GM20000 (cell line): ENCODE results near the gene SDCCAG8.

Experiments
- DNase-seq: peaks from one replicate; pipeline ENCODE4 v3.0.0; 2012; ENCODE audit warnings: low spot score
- CTCF ChIP-seq: IDR thresholded peaks from 2 replicates; pipeline ENCODE4 v1.5.1; 2012; ENCODE audit warnings: mild to moderate bottlenecking, control low read depth; ENCODE audit errors: extremely low read depth, missing control alignments

The SDCCAG8 gene

GRCh38 chr1:243528459-243529121 lies 272.7 kb downstream of the SDCCAG8 start:
- no peak for TF ChIP-seq CTCF

GRCh38 chr1:243529512-243529911 lies 273.7 kb downstream of the SDCCAG8 start:
- TF ChIP-seq CTCF: no peak
- DNase-seq: no peak

More at GRCh38 chr1:243528459-243529121, 272.7 kb downstream of the SDCCAG8 start:
- no peak for DNase-seq

- TF ChIP-seq CTCF: no peak
These were observed 279.2 kb downstream of the SDCCAG8 start for GRCh38 chr1:243535014-243535413.

GRCh38 chr1:243539636-243540035 lies 283.8 kb downstream of the SDCCAG8 start:
- no peak for DNase-seq
- no peak for TF ChIP-seq CTCF

More at GRCh38 chr1:243535014-243535413, 279.2 kb downstream of the SDCCAG8 start:
- DNase-seq: no peak

- DNase-seq: no peak
- no peak for TF ChIP-seq CTCF
These were observed 287.0 kb downstream of the SDCCAG8 start for GRCh38 chr1:243542739-243543415.

- no peak for TF ChIP-seq CTCF
- DNase-seq: no peak
These were observed 287.7 kb downstream of the SDCCAG8 start for GRCh38 chr1:243543501-243543900.

- TF ChIP-seq CTCF: no peak
- no peak for DNase-seq
These were observed 290.6 kb downstream of the SDCCAG8 start for GRCh38 chr1:243546457-243546856.
